Stimulated activated naive CD8-positive, alpha-beta T cell treated with anti-CD3 and anti-CD28 coated beads, Interleukin-15, amount 100 ng/mL, for 72 hours (primary cell): ENCODE results near the gene CLIP3.
"Not testable (repeated sequence)": the region's sequence is repeated elsewhere in the genome, so short reads cannot be mapped to it uniquely, and the experiment has no call there.

ENCODE experiments used
- ATAC-seq: fragments of 150-1000 bp; cut with Tn5 transposase; 2 replicates; pipeline ENCODE4 v1.10.0; 2021; ENCODE audit warnings: mild to moderate bottlenecking, moderate library complexity
- DNase-seq, 2 donors: peaks; one replicate each; pipeline ENCODE4 v3.0.0; 2021 to 2022
- H3K27ac Mint-ChIP-seq, 2 donors: one replicate each; pipeline ENCODE4 v1.8.0; 2022; ENCODE audit warnings: mild to moderate bottlenecking in 2 of 2, mixed read lengths in 2 of 2, moderate library complexity in 2 of 2
- H3K27me3 Mint-ChIP-seq: one replicate; pipeline ENCODE4 v1.8.0; 2022; ENCODE audit warnings: mixed read lengths
- H3K4me1 Mint-ChIP-seq: one replicate; pipeline ENCODE4 v1.8.0; 2022; ENCODE audit warnings: mild to moderate bottlenecking, mixed read lengths
- H3K4me3 Mint-ChIP-seq, 2 donors: one replicate each; pipeline ENCODE4 v1.8.0; 2022; ENCODE audit warnings: mild to moderate bottlenecking in 2 of 2, mixed read lengths in 2 of 2, moderate library complexity in 1 of 2
- H3K9me3 Mint-ChIP-seq, 2 donors: one replicate each; pipeline ENCODE4 v1.8.0; 2022; ENCODE audit warnings: mixed read lengths in 2 of 2

Gene CLIP3

GRCh38 chr19:36032251-36033104 is at the start of gene CLIP3:
CLIP3 (minus strand) TSS chr19:36032873; CDS start chr19:36032357, 516 bp downstream.
- Mint-ChIP-seq H3K27me3 (no peaks in the 10 kb centered on the region), H3K9me3 (no peaks in the 10 kb centered on the region), H3K4me3 (peak within 1 kb of the TSS; percentile 42 to 76), H3K4me1 (peaks cover 37% of the 10 kb centered on the region), H3K27ac (peak within 1 kb of the TSS in 1 of 2 donors; percentile 71)
- peak; percentile 28 for ATAC-seq
- DNase-seq = peak in 1 of 2 donors; percentile 33

GRCh38 chr19:36081894-36082293 is 49.2 kb upstream of the CLIP3 start:
- Mint-ChIP-seq H3K27ac (no peak overlapping the region), H3K4me1 (no peaks in the 10 kb centered on the region), H3K9me3 (no peaks in the 10 kb centered on the region), H3K4me3 (no peak overlapping the region), H3K27me3 (no peaks in the 10 kb centered on the region)
- DNase-seq (no peak), ATAC-seq (no peak)

- no peak overlapping the region for H3K27ac Mint-ChIP-seq
- H3K9me3 Mint-ChIP-seq = no peaks in the 10 kb centered on the region
- ATAC-seq (no peak), DNase-seq (no peak)
- no peaks in the 10 kb centered on the region for H3K27me3 Mint-ChIP-seq
- no peaks in the 10 kb centered on the region for H3K4me1 Mint-ChIP-seq
- no peak overlapping the region for H3K4me3 Mint-ChIP-seq
Measured at GRCh38 chr19:36081385-36081784, 48.7 kb upstream of the CLIP3 start.

- Mint-ChIP-seq H3K4me1 (no peaks in the 10 kb centered on the region), H3K27me3 (no peaks in the 10 kb centered on the region), H3K9me3 (no peaks in the 10 kb centered on the region), H3K27ac (no peak overlapping the region), H3K4me3 (no peak overlapping the region)
- no peak for ATAC-seq
- DNase-seq = no peak
Measured at GRCh38 chr19:36079389-36079945, 46.8 kb upstream of the CLIP3 start.

GRCh38 chr19:36073121-36073876 is 40.6 kb upstream of the CLIP3 start:
- H3K4me3 Mint-ChIP-seq = no peak overlapping the region

GRCh38 chr19:36072081-36072480 is 39.4 kb upstream of the CLIP3 start:
- ATAC-seq (no peak), DNase-seq (no peak)
- H3K4me3 Mint-ChIP-seq = no peak overlapping the region
- H3K9me3 Mint-ChIP-seq = no peaks in the 10 kb centered on the region
- peak overlapping the region in 1 of 2 donors; percentile 88 for H3K27ac Mint-ChIP-seq
- no peaks in the 10 kb centered on the region for H3K4me1 Mint-ChIP-seq
- no peaks in the 10 kb centered on the region for H3K27me3 Mint-ChIP-seq

More at GRCh38 chr19:36073121-36073876, 40.6 kb upstream of the CLIP3 start:
- Mint-ChIP-seq H3K27me3 (no peaks in the 10 kb centered on the region), H3K4me1 (no peaks in the 10 kb centered on the region), H3K9me3 (no peaks in the 10 kb centered on the region), H3K27ac (no peak overlapping the region)
- no peak for DNase-seq
- ATAC-seq = no peak

GRCh38 chr19:36068810-36069499 is 36.3 kb upstream of the CLIP3 start:
- not testable (repeated sequence) for DNase-seq, H3K9me3 Mint-ChIP-seq, H3K27ac Mint-ChIP-seq, H3K4me3 Mint-ChIP-seq, H3K4me1 Mint-ChIP-seq, H3K27me3 Mint-ChIP-seq
- ATAC-seq = peak; percentile 52

- Mint-ChIP-seq H3K9me3 (no peaks in the 10 kb centered on the region), H3K27me3 (no peaks in the 10 kb centered on the region), H3K4me1 (no peaks in the 10 kb centered on the region), H3K4me3 (no peak overlapping the region), H3K27ac (no peak overlapping the region)
- no peak for DNase-seq
- no peak for ATAC-seq
Measured at GRCh38 chr19:36067681-36068080, 35.0 kb upstream of the CLIP3 start.

- no peak overlapping the region for H3K4me3 Mint-ChIP-seq
- H3K27me3 Mint-ChIP-seq = no peaks in the 10 kb centered on the region
- ATAC-seq (no peak), DNase-seq (no peak)
- H3K4me1 Mint-ChIP-seq = peaks cover 6% of the 10 kb centered on the region
- no peaks in the 10 kb centered on the region for H3K9me3 Mint-ChIP-seq
- H3K27ac Mint-ChIP-seq = no peak overlapping the region
Measured at GRCh38 chr19:36064826-36065225, 32.2 kb upstream of the CLIP3 start.

GRCh38 chr19:36061367-36061766 is 28.7 kb upstream of the CLIP3 start:
- no peak overlapping the region for H3K27ac Mint-ChIP-seq
- H3K9me3 Mint-ChIP-seq = no peaks in the 10 kb centered on the region
- H3K27me3 Mint-ChIP-seq = no peaks in the 10 kb centered on the region
- ATAC-seq (no peak), DNase-seq (no peak)
- peaks cover 13% of the 10 kb centered on the region for H3K4me1 Mint-ChIP-seq
- no peak overlapping the region for H3K4me3 Mint-ChIP-seq

GRCh38 chr19:36060430-36060829 is 27.8 kb upstream of the CLIP3 start:
- no peak overlapping the region for H3K4me3 Mint-ChIP-seq
- no peak overlapping the region for H3K27ac Mint-ChIP-seq
- ATAC-seq = peak; percentile 61
- no peaks in the 10 kb centered on the region for H3K9me3 Mint-ChIP-seq
- peak in 1 of 2 donors; percentile 5 for DNase-seq
- H3K4me1 Mint-ChIP-seq = peaks cover 23% of the 10 kb centered on the region
- no peaks in the 10 kb centered on the region for H3K27me3 Mint-ChIP-seq

- Mint-ChIP-seq H3K27me3 (no peaks in the 10 kb centered on the region), H3K9me3 (no peaks in the 10 kb centered on the region), H3K4me1 (peaks cover 27% of the 10 kb centered on the region), H3K4me3 (no peak overlapping the region), H3K27ac (no peak overlapping the region)
- ATAC-seq (no peak), DNase-seq (no peak)
Measured at GRCh38 chr19:36059180-36059910, 26.7 kb upstream of the CLIP3 start.

- Mint-ChIP-seq H3K4me1 (peaks cover 31% of the 10 kb centered on the region), H3K4me3 (no peak overlapping the region), H3K27me3 (no peaks in the 10 kb centered on the region), H3K9me3 (no peaks in the 10 kb centered on the region), H3K27ac (peak overlapping the region in 1 of 2 donors; percentile 75)
- DNase-seq = no peak
- ATAC-seq = no peak
Measured at GRCh38 chr19:36058481-36059179, 26.0 kb upstream of the CLIP3 start.
